Middle frontal gyrus (tissue), 1 donor: Measurements from ENCODE around the gene PABPN1.

ENCODE experiments used
- DNase-seq: peaks from one replicate; pipeline ENCODE4 v3.0.0-alpha.2; 2015; ENCODE audit warnings: low spot score; ENCODE audit errors: extremely low spot score

The PABPN1 gene

GRCh38 chr14:23358042-23358441, 36.8 kb downstream of the PABPN1 start:
- no peak for DNase-seq

GRCh38 chr14:23358553-23359166, 37.4 kb downstream of the PABPN1 start:
- DNase-seq = no peak

- DNase-seq = no peak
Observed at GRCh38 chr14:23359167-23359626, 37.9 kb downstream of the PABPN1 start.

GRCh38 chr14:23359722-23360447, 38.6 kb downstream of the PABPN1 start:
- DNase-seq = no peak

GRCh38 chr14:23360496-23360895, 39.2 kb downstream of the PABPN1 start:
- no peak for DNase-seq

GRCh38 chr14:23361320-23361719, 40.1 kb downstream of the PABPN1 start:
- no peak for DNase-seq

GRCh38 chr14:23361763-23362162, 40.5 kb downstream of the PABPN1 start:
- no peak for DNase-seq

GRCh38 chr14:23362200-23362599, 40.9 kb downstream of the PABPN1 start:
- no peak for DNase-seq

GRCh38 chr14:23364164-23365035, 43.1 kb downstream of the PABPN1 start:
- peak; percentile 41 for DNase-seq

- DNase-seq = no peak
Observed at GRCh38 chr14:23365036-23365731, 43.9 kb downstream of the PABPN1 start, which contains the start of gene EFS. TSS of gene EFS (minus strand) at chr14:23365172. CDS start at chr14:23365025, 147 bp downstream.

GRCh38 chr14:23365732-23366425, 44.6 kb downstream of the PABPN1 start:
- no peak for DNase-seq

- no peak for DNase-seq
Observed at GRCh38 chr14:23366426-23366921, 45.2 kb downstream of the PABPN1 start.

- DNase-seq = no peak
Observed at GRCh38 chr14:23370221-23370620, 49.0 kb downstream of the PABPN1 start.

- no peak for DNase-seq
Observed at GRCh38 chr14:23371865-23372264, 50.6 kb downstream of the PABPN1 start.

- no peak for DNase-seq
Observed at GRCh38 chr14:23372509-23372908, 51.3 kb downstream of the PABPN1 start, which contains the start of gene IL25. TSS of gene IL25 (plus strand) at chr14:23372809.

- no peak for DNase-seq
Observed at GRCh38 chr14:23373041-23373440, 51.8 kb downstream of the PABPN1 start.
